Kidney (tissue), 14 donors: ENCODE results near the gene TBL3. TPM values are rescaled to one million over a fixed set of nuclear protein-coding genes. Genes with fewer than 3 reads are reported as not detected.

Experiments used
- DNase-seq, 5 donors: peaks; one replicate each; pipeline ENCODE4 v3.0.0-alpha.2; 2013 to 2020
- FAIRE-seq: peaks from 2 replicates; lab custom pipeline; 2012; peaks lifted over from hg19 to GRCh38; lab: Jason Lieb, UNC
- H3K27ac ChIP-seq, 2 donors: one replicate each; pipeline ENCODE4 v1.7.0; 2013; ENCODE audit warnings: low read depth in 2 of 2, low read length in 2 of 2, inconsistent platforms in 1 of 2
- H3K27me3 ChIP-seq: one replicate; pipeline ENCODE4 v1.7.1; 2013; ENCODE audit warnings: low read length, inconsistent platforms; ENCODE audit not compliant: control insufficient read depth, insufficient read depth
- H3K36me3 ChIP-seq, 3 donors: one replicate each; pipeline versions ENCODE4 v1.7.0 to v1.7.1; 2013; ENCODE audit warnings: low read length in 3 of 3, control low read depth in 1 of 3, inconsistent platforms in 1 of 3; ENCODE audit not compliant: insufficient read depth in 3 of 3, control insufficient read depth in 2 of 3
- H3K4me1 ChIP-seq, 3 donors: one replicate each; pipeline versions ENCODE4 v1.7.0 to v1.7.1; 2013; ENCODE audit warnings: low read length in 3 of 3, inconsistent platforms in 1 of 3, low read depth in 1 of 3; ENCODE audit not compliant: control insufficient read depth in 2 of 3, insufficient read depth in 2 of 3
- H3K4me3 ChIP-seq, 3 donors: one replicate each; pipeline versions ENCODE4 v1.7.0 to v1.8.1; 2013; ENCODE audit warnings: low read length in 3 of 3, control low read depth in 1 of 3, inconsistent platforms in 1 of 3
- H3K9ac ChIP-seq, 3 donors: one replicate each; pipeline versions ENCODE4 v1.7.0 to v1.7.1; 2013; ENCODE audit warnings: low read length in 3 of 3, control low read depth in 1 of 3, inconsistent platforms in 1 of 3
- H3K9me3 ChIP-seq, 3 donors: one replicate each; pipeline versions ENCODE4 v1.7.0 to v1.7.1; 2013; ENCODE audit warnings: low read length in 3 of 3, control low read depth in 1 of 3, inconsistent platforms in 1 of 3; ENCODE audit not compliant: control insufficient read depth in 2 of 3, insufficient read depth in 1 of 3
- intact Hi-C: fragments of 100-400 bp; cut with DNase I; formaldehyde crosslinking; loops from one replicate; pipeline ENCODE4 v1.11.1; 2022
- polyA plus RNA-seq: library from polyadenylated mRNA; stranded (reverse); fragments of 350-450 nt; fragmentation: Illumina TruSeq; extraction: RNeasy Lipid Tissue Mini Kit (QIAGEN cat#74804); gene quantifications from one replicate; pipeline ENCODE4 v1.2.3, GENCODE V29; 2014; ENCODE audit warnings: low read depth, low replicate concordance; ENCODE audit not compliant: insufficient read depth
- total RNA-seq: library from RNA; stranded (reverse); fragmentation: NEBNext Ultra II Directional; extraction: Animal tissue kit (Norgen Biotek cat#: 25700); gene quantifications from one replicate; pipeline ENCODE4 v1.2.1, GENCODE V29; 2021
- TF ChIP-seq, protein P1 (sequence below): IDR thresholded peaks from 3 replicates; pipeline ENCODE4 v1.5.1; 2012; ENCODE audit warnings: mild to moderate bottlenecking, moderate library complexity, borderline replicate concordance; ENCODE audit not compliant: insufficient read depth; ENCODE audit errors: extremely low read depth
- donor health status: control.
- donor health status: control.
- donor health status: control.
- donor health status: control.
- donor health status: control.
- donor health status: DM: yes; HTN: yes; CAD: no.
- donor health status: Normal renal cell carcinoma (clear cell type).

Gene TBL3
- total and polyA plus RNA-seq, 2 donors from 2014 or later = 33.3 to 38.5 TPM

DNA sequence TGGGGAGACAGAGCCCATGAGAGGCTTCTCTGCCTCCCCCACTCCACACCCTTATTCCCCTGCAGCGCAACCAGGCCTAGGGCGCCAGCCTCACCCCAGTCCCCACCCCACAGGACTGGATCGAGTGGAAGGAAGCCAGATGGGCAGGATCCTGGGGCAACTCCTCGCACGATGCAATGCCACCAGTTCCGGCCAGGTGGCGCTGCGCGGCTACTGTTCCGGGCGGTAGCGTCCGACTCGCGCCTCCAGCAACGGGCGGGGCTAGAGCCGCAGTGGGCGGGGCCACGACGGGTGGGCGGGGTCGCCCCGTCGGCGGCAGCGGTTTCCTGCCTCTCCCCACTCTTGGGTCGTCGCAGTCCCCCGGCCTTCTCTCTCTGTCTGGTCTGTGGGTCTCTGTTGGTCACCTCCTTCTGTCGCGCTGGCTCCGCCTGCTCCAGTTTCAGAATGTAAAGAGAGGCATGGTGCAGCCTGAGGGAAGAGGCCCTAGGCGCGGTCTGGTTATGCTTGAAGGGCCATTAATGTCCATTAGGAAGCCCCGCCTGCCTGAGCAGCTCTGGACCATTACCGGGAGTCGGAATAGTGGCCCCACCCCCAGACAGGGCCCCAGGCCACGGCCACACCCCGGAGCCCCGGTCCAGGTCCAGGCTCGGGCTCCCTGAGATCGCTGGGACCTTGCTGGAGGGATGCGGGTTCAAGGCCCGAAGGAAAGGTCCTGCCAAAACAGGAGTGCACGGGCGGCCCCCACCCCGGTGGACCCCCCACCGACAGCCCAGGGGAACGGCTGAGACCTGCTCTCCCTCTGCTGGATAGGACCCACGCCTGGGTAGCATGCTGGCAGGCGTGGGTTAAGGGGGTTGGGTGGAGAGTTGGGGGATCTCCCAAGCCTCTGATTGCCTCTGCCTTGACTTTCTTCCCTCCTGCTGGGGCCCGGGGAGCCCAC is 51.5 kb downstream of the TBL3 start:
- Histone ChIP-seq H3K36me3 (no peaks in the 10 kb centered on the region), H3K27me3 (no peaks in the 10 kb centered on the region), H3K4me1 (peaks cover 0 to 41% (median 0%) of the 10 kb centered on the region in 3 donors), H3K9ac (no peak overlapping the region), H3K27ac (peak overlapping the region; percentile 20 to 69), H3K9me3 (no peaks in the 10 kb centered on the region), H3K4me3 (peak overlapping the region in 2 of 3 donors; percentile 37 to 52)
- intact Hi-C loops = loop anchor here (10.0 kb wide), 1 partner anchor 121 kb away; the partner anchor contains the start of gene RAB26
- DNase-seq = peak; percentile 95 to 98 (median 96)
- TF ChIP-seq, protein P1, sequence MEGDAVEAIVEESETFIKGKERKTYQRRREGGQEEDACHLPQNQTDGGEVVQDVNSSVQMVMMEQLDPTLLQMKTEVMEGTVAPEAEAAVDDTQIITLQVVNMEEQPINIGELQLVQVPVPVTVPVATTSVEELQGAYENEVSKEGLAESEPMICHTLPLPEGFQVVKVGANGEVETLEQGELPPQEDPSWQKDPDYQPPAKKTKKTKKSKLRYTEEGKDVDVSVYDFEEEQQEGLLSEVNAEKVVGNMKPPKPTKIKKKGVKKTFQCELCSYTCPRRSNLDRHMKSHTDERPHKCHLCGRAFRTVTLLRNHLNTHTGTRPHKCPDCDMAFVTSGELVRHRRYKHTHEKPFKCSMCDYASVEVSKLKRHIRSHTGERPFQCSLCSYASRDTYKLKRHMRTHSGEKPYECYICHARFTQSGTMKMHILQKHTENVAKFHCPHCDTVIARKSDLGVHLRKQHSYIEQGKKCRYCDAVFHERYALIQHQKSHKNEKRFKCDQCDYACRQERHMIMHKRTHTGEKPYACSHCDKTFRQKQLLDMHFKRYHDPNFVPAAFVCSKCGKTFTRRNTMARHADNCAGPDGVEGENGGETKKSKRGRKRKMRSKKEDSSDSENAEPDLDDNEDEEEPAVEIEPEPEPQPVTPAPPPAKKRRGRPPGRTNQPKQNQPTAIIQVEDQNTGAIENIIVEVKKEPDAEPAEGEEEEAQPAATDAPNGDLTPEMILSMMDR = peak; percentile 99
- no peak for FAIRE-seq

DNA sequence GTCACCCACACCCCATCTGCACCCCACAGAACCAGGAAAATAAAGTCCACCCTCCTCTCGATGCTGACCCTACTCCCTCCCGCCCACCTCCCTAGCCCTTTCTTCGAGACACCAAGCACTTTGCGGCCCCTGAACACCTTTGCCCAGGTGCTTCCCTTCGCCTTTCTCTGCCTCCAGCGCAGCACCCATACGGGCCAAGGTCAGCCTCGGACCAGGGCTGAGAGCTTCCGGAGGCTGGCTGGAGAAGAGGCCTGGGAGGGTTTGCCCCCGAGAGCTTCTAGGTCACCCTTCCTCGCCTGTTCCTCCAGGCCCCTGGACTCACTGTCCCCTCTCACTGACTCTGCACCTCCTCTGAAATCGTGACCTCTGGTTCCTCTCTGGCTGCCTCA is 52.2 kb downstream of the TBL3 start:
- Histone ChIP-seq H3K9me3 (no peaks in the 10 kb centered on the region), H3K27me3 (no peaks in the 10 kb centered on the region), H3K9ac (no peak overlapping the region), H3K4me1 (peaks cover 0 to 44% (median 0%) of the 10 kb centered on the region in 3 donors), H3K27ac (peak overlapping the region; percentile 20 to 69), H3K36me3 (no peaks in the 10 kb centered on the region), H3K4me3 (no peak overlapping the region)
- FAIRE-seq (no peak), DNase-seq (peak in 1 of 5 donors; percentile 67)
- intact Hi-C loops = loop anchor here (10.0 kb wide), 1 partner anchor 121 kb away; the partner anchor contains the start of gene RAB26
- TF ChIP-seq, protein P1 = no peak

DNA sequence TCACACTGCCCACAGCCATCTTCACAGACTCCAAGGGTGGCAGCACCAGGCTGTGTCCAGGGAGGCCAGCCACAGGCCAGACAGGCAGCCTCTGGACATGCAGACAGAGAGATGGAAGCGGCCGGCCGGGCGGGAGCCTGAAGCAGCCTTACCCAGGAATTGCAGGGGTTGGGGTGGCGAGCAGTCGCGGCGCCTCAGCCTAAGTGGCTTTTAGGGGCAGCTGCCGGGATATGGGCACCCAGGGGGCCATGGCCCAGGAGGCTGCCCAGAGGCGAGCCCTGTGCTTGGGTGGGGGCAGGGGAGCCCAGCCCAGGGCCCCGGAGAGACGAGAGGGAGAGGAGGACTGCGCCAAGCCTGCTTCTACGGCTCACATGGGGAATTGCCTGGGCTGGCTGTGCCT is 53.4 kb downstream of the TBL3 start:
- Histone ChIP-seq H3K4me3 (no peak overlapping the region), H3K9ac (no peak overlapping the region), H3K36me3 (no peaks in the 10 kb centered on the region), H3K9me3 (no peaks in the 10 kb centered on the region), H3K27me3 (no peaks in the 10 kb centered on the region), H3K4me1 (peaks cover 0 to 41% (median 0%) of the 10 kb centered on the region in 3 donors), H3K27ac (no peak overlapping the region)
- TF ChIP-seq, protein P1 = no peak
- no peak for FAIRE-seq
- intact Hi-C loops = loop anchor here (10.0 kb wide), 1 partner anchor 120 kb away; the partner anchor contains the start of gene RAB26
- peak in 1 of 5 donors; percentile 77 for DNase-seq
